SU-DHL-6 (cell line): ENCODE measurements around the gene HLA-B.
"Not testable (repeated sequence)": the region's sequence is repeated elsewhere in the genome, so short reads cannot be mapped to it uniquely, and the experiment has no call there.

Experiments
- CTCF ChIP-seq: fragments of 200-600 bp; sonication (generic); IDR thresholded peaks from one replicate; pipeline ENCODE4 v1.5.1; 2017; ENCODE audit warnings: antibody characterized with exemption, mild to moderate bottlenecking, low read length, moderate library complexity; ENCODE audit not compliant: insufficient read depth, poor library complexity, severe bottlenecking
- EZH2phosphoT487 ChIP-seq: fragments of 200-600 bp; sonication (generic), shearing (Covaris generic); conservative IDR thresholded peaks from 2 replicates; pipeline ENCODE4 v1.6.1; 2018; ENCODE audit warnings: mild to moderate bottlenecking, antibody characterized with exemption, low read length, moderate library complexity, mixed read lengths

- TF ChIP-seq CTCF, EZH2phosphoT487: not testable (repeated sequence)
Observed at GRCh38 chr6:31374118-31374517, 17.1 kb upstream of the HLA-B start.
